Measurements from ENCODE around the gene PDZD2. TPM values are rescaled to one million over a fixed set of nuclear protein-coding genes. Genes with fewer than 3 reads are reported as not detected.

PDZD2 gene
- total and polyA plus RNA-seq, 2 donors (not counting 3 experiments of a cell fraction or from before 2014, with no cell fraction given), result 0.66 to 6.9 TPM

GRCh38 chr5:31952067-31952466, 313.1 kb downstream of the PDZD2 start:
- H3K36me3 ChIP-seq (ENCODE audit: control insufficient read depth in 2 of 2, extremely low read depth in 1 of 2, insufficient read depth in 2 of 2, low read length in 2 of 2), result no peaks in the 10 kb centered on the region
- ChIA-PET POLR2A (no interaction called here), CTCF (no interaction called here)
- H2AFZ ChIP-seq (ENCODE audit: low read depth, low read length), result no peak overlapping the region
- H3K9ac ChIP-seq (replicated peaks; ENCODE audit: extremely low read depth, insufficient read depth, low read length), result no peak overlapping the region
- no peak for FAIRE-seq
- no peak overlapping the region for H3K27ac ChIP-seq (ENCODE audit: insufficient read depth, low read depth, low read length)
- H4K20me1 ChIP-seq (replicated peaks; ENCODE audit: control insufficient read depth, extremely low read depth, insufficient read depth, low read length), result no peaks in the 10 kb centered on the region
- dilution Hi-C loops (cut with MboI; ENCODE audit: extremely low pct_ligation_motif_present, low sequenced_read_pairs) (no loop called here), intact Hi-C loops (cut with micrococcal nuclease) (no loop called here)
- BruUV-seq (replicated peaks), result no TSS peak
- H3K9me1 ChIP-seq (replicated peaks; ENCODE audit: control insufficient read depth, extremely low read depth, insufficient read depth, low read length), result no peaks in the 10 kb centered on the region
- DNase-seq (ENCODE audit: low read depth, low spot score), result no peak
- H3K9me3 ChIP-seq (replicated peaks; ENCODE audit: control insufficient read depth, insufficient read depth, low read length), result no peaks in the 10 kb centered on the region
- no peaks in the 10 kb centered on the region for H3K4me1 ChIP-seq (ENCODE audit: control insufficient read depth, extremely low read depth, insufficient read depth, low read length)
- no peaks in the 10 kb centered on the region for H3K79me2 ChIP-seq (ENCODE audit: control insufficient read depth, insufficient read depth, low read length)
- no peak overlapping the region for H3K4me3 ChIP-seq (replicated peaks in 1 of 3; ENCODE audit: insufficient read depth in 1 of 3, low read depth in 1 of 3, low read length in 3 of 3)
- no peak overlapping the region for H3K4me2 ChIP-seq (ENCODE audit: insufficient read depth, low read length)
- H3K27me3 ChIP-seq (ENCODE audit: control insufficient read depth in 2 of 2, insufficient read depth in 2 of 2, low read length in 2 of 2), result no peaks in the 10 kb centered on the region
- TF ChIP-seq GATA2 (IDR thresholded peaks at IDR 0.05; ENCODE audit: insufficient read depth, insufficient read length, low read depth, low read length), result no peak
- no peak for TF ChIP-seq FOS (IDR thresholded peaks at IDR 0.05; ENCODE audit: borderline replicate concordance, insufficient read depth, low read length)
- TF ChIP-seq MYC (IDR thresholded peaks at IDR 0.05; ENCODE audit: low read depth, low read length), result no peak
- TF ChIP-seq JUN (IDR thresholded peaks at IDR 0.05; ENCODE audit: borderline replicate concordance, insufficient read depth, insufficient read length, low read depth), result no peak
- no peak for TF ChIP-seq POLR2A (IDR thresholded peaks at IDR 0.05; ENCODE audit: low read depth, low read length)
- no peak for TF ChIP-seq EZH2 (IDR thresholded peaks at IDR 0.05; ENCODE audit: borderline replicate concordance, low read depth, low read length, severe bottlenecking)
- TF ChIP-seq, protein P1, sequence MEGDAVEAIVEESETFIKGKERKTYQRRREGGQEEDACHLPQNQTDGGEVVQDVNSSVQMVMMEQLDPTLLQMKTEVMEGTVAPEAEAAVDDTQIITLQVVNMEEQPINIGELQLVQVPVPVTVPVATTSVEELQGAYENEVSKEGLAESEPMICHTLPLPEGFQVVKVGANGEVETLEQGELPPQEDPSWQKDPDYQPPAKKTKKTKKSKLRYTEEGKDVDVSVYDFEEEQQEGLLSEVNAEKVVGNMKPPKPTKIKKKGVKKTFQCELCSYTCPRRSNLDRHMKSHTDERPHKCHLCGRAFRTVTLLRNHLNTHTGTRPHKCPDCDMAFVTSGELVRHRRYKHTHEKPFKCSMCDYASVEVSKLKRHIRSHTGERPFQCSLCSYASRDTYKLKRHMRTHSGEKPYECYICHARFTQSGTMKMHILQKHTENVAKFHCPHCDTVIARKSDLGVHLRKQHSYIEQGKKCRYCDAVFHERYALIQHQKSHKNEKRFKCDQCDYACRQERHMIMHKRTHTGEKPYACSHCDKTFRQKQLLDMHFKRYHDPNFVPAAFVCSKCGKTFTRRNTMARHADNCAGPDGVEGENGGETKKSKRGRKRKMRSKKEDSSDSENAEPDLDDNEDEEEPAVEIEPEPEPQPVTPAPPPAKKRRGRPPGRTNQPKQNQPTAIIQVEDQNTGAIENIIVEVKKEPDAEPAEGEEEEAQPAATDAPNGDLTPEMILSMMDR (IDR thresholded peaks at IDR 0.05; ENCODE audit: extremely low read depth in 1 of 2, insufficient read depth in 1 of 2, low read depth in 1 of 2, low read length in 2 of 2), result no peak

GRCh38 chr5:31954091-31954490, 315.2 kb downstream of the PDZD2 start:
- no peak for FAIRE-seq

More at GRCh38 chr5:31954091-31954490, 315.2 kb downstream of the PDZD2 start:
- H3K36me3 ChIP-seq (ENCODE audit: control insufficient read depth in 2 of 2, extremely low read depth in 1 of 2, insufficient read depth in 2 of 2, low read length in 2 of 2), result no peaks in the 10 kb centered on the region
- H3K9me3 ChIP-seq (replicated peaks; ENCODE audit: control insufficient read depth, insufficient read depth, low read length), result no peaks in the 10 kb centered on the region
- no peaks in the 10 kb centered on the region for H4K20me1 ChIP-seq (replicated peaks; ENCODE audit: control insufficient read depth, extremely low read depth, insufficient read depth, low read length)
- H2AFZ ChIP-seq (ENCODE audit: low read depth, low read length), result no peak overlapping the region
- intact Hi-C loops (cut with micrococcal nuclease) (no loop called here), dilution Hi-C loops (cut with MboI; ENCODE audit: extremely low pct_ligation_motif_present, low sequenced_read_pairs) (no loop called here)
- no peak overlapping the region for H3K9ac ChIP-seq (replicated peaks; ENCODE audit: extremely low read depth, insufficient read depth, low read length)
- no peaks in the 10 kb centered on the region for H3K27me3 ChIP-seq (ENCODE audit: control insufficient read depth in 2 of 2, insufficient read depth in 2 of 2, low read length in 2 of 2)
- POLR2A ChIA-PET, result no interaction called here
- CTCF ChIA-PET, result no interaction called here
- H3K79me2 ChIP-seq (ENCODE audit: control insufficient read depth, insufficient read depth, low read length), result no peaks in the 10 kb centered on the region
- no peaks in the 10 kb centered on the region for H3K9me1 ChIP-seq (replicated peaks; ENCODE audit: control insufficient read depth, extremely low read depth, insufficient read depth, low read length)
- no peak overlapping the region for H3K4me3 ChIP-seq (replicated peaks in 1 of 3; ENCODE audit: insufficient read depth in 1 of 3, low read depth in 1 of 3, low read length in 3 of 3)
- TF ChIP-seq, protein P1 (IDR thresholded peaks at IDR 0.05; ENCODE audit: extremely low read depth in 1 of 2, insufficient read depth in 1 of 2, low read depth in 1 of 2, low read length in 2 of 2), result no peak
- no peak for TF ChIP-seq MYC (IDR thresholded peaks at IDR 0.05; ENCODE audit: low read depth, low read length)
- TF ChIP-seq POLR2AphosphoS5 (IDR thresholded peaks at IDR 0.05; ENCODE audit: insufficient read depth, low read depth, low read length), result no peak
- TF ChIP-seq JUN (IDR thresholded peaks at IDR 0.05; ENCODE audit: borderline replicate concordance, insufficient read depth, insufficient read length, low read depth), result no peak
- TF ChIP-seq MAX (IDR thresholded peaks at IDR 0.05; ENCODE audit: insufficient read depth, insufficient read length), result no peak
- no peak for TF ChIP-seq POLR2A (IDR thresholded peaks at IDR 0.05; ENCODE audit: low read depth, low read length)
- no peak for TF ChIP-seq EZH2 (IDR thresholded peaks at IDR 0.05; ENCODE audit: borderline replicate concordance, low read depth, low read length, severe bottlenecking)
- TF ChIP-seq GATA2 (IDR thresholded peaks at IDR 0.05; ENCODE audit: insufficient read depth, insufficient read length, low read depth, low read length), result no peak
- TF ChIP-seq FOS (IDR thresholded peaks at IDR 0.05; ENCODE audit: borderline replicate concordance, insufficient read depth, low read length), result no peak
- no peak overlapping the region for H3K27ac ChIP-seq (ENCODE audit: insufficient read depth, low read depth, low read length)
- no peak overlapping the region for H3K4me2 ChIP-seq (ENCODE audit: insufficient read depth, low read length)
- DNase-seq (ENCODE audit: low read depth, low spot score), result no peak
- BruUV-seq (replicated peaks), result no TSS peak
- H3K4me1 ChIP-seq (ENCODE audit: control insufficient read depth, extremely low read depth, insufficient read depth, low read length), result no peaks in the 10 kb centered on the region

All from endothelial cell of umbilical vein (primary cell).